Epithelial cell of esophagus (primary cell): ENCODE measurements around the gene THSD4.
"Not testable (repeated sequence)": the region's sequence is repeated elsewhere in the genome, so short reads cannot be mapped to it uniquely, and the experiment has no call there.

Experiments
- DNase-seq: peaks from one replicate; pipeline ENCODE4 v3.0.0; 2010; ENCODE audit warnings: low read depth
- H3K4me3 ChIP-seq: 2 replicates; pipeline ENCODE4 v1.5.1; 2011; ENCODE audit warnings: mild to moderate bottlenecking, low read length, control low read depth
- TF ChIP-seq, protein P1 (sequence below): IDR thresholded peaks from 2 replicates; pipeline ENCODE4 v1.5.1; 2011; ENCODE audit warnings: low read depth, mild to moderate bottlenecking, low read length, control low read depth, inconsistent platforms; ENCODE audit not compliant: insufficient read depth; ENCODE audit errors: missing control alignments

Gene THSD4

DNA sequence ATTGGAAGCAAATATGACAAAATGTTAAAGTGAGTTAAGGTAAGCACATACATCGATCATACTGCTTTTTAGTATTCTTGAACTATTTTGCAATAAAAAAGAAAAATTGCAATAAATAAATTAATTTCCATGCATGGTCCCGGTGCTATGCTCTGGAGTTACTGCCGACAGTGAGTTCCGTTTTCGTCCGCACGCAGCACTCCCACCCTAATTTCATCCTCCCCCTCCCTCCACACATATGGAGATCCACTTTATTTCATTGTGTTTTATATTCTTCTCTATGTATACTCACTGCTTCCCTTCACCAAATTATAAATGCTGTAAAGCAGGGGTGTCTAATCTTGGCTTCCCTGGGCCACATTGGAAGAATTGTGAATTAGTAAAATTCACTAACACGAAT, 247.3 kb downstream of the THSD4 start:
- TF ChIP-seq, protein P1, sequence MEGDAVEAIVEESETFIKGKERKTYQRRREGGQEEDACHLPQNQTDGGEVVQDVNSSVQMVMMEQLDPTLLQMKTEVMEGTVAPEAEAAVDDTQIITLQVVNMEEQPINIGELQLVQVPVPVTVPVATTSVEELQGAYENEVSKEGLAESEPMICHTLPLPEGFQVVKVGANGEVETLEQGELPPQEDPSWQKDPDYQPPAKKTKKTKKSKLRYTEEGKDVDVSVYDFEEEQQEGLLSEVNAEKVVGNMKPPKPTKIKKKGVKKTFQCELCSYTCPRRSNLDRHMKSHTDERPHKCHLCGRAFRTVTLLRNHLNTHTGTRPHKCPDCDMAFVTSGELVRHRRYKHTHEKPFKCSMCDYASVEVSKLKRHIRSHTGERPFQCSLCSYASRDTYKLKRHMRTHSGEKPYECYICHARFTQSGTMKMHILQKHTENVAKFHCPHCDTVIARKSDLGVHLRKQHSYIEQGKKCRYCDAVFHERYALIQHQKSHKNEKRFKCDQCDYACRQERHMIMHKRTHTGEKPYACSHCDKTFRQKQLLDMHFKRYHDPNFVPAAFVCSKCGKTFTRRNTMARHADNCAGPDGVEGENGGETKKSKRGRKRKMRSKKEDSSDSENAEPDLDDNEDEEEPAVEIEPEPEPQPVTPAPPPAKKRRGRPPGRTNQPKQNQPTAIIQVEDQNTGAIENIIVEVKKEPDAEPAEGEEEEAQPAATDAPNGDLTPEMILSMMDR: no peak
- no peak for DNase-seq
- no peak overlapping the region for H3K4me3 ChIP-seq

DNA sequence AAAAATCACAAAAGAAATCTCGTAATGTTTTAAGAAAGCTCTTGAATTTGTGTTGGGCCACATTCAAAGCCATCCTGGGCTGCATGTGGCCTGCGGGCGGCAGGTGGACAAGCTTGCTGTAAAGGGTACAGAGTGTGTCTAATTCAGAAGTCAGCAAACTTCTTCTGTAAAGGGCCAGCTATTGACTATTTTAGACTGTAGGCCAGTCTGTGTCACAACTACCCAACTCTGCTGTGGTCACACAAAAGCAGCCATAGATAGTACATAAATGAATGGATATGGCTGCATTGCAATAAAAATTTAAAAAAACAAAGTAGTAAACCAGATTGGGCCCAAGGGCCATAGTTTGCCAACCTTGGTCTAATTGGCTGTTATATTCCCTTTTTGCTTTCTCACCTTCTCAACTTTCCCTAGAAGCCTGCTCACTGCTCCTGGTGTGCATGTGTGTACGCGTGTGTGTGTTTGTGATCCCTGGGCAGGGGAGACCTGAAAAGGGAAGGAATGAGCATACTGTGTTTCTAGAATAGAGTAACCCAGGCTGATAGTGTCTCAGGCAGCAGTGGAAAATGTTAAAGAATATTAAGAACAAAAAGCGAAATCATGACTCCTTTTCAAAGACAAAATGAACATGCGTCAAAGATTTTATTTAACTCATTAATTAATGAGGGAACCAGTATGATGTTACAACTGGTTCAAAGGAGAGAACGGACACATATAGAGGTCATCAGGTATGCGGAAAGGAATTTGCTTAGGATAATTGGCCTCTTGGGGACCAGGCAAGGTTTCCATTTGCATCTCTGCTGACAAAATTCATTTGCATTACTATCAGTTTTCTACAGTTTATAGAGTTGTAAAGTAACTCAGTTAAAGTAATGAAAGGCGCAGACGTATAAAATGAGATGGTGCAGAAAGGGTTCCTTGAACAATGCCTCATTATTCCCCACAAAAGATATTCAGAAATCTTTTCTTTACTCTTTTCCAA, 248.0 kb downstream of the THSD4 start:
- no peak for DNase-seq
- TF ChIP-seq, protein P1: no peak
- H3K4me3 ChIP-seq: no peak overlapping the region

DNA sequence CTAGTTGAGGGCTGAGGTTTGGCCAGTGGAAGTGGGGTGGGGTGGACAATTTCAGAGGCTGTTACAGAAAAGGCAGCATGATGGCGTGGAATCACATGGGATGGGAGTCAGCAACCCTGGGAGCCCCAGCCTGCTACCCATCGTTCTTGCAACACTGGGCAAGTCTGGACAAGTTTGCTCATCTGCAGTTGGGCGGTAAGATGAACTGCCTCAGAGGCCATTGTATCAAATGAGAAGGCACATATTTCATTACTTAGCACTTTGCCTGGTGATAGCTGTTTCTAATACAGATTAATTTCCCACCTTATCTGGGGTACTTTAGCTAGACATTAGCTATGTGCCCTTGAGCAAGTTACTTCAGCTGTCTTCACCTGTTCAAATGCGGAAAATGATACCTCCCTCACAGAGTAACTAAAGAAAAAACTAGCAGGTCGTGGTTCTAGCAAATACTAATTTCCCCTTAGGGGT, 248.9 kb downstream of the THSD4 start:
- TF ChIP-seq, protein P1: no peak
- H3K4me3 ChIP-seq: no peak overlapping the region
- peak; percentile 97 for DNase-seq

DNA sequence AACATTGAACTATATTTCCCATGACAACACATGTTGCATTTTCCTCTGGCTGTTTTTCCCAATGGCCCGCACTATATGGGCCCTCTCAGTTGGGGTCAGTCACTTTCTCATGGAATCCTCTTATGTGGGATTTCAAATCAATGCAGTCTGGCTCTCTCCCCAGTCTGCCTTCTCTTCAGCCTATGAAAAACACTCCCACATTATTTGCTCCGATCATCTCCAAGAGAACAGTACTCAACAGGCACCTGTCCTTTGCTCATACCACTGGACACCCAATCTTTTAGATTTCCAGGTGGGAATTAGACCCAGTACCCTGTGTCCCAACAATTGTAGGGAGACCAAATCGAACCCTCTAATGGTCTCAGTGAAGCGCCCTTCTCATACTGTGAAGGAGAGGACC, 251.3 kb downstream of the THSD4 start:
- H3K4me3 ChIP-seq: no peak overlapping the region
- TF ChIP-seq, protein P1: no peak
- no peak for DNase-seq

DNA sequence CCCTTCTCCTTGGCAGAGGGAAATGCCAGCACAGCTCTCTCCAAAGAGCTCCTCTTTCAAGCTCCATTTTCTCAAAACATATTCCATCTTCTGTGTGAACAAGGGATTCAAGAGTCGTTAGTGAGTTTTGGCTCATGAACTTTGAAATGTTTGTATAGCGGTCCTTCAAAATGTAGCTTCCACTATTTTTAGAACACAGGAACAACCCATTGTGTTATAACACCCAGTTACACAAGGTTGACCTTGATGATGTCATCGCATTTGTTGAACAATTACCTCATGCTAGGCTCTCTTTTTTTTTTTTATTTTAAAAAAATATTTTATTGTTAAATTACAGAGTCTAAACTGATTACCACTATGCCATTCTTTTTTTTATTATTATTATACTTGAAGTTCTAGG, 251.7 kb downstream of the THSD4 start:
- no peak overlapping the region for H3K4me3 ChIP-seq
- no peak for DNase-seq
- TF ChIP-seq, protein P1: no peak

DNA sequence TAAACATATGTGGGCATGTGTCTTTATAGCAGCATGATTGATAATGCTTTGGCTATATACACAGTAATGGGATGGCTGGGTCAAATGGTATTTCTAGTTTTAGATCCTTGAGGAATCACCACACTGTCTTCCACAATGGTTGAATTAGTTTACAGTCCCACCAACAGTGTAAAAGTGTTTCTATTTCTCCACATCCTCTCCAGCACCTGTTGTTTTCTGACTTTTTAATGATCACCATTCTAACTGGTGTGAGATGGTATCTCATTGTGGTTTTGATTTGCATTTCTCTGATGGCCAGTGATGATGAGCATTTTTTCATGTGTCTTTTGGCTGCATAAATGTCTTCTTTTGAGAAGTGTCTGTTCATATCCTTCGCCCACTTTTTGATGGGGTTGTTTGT, 252.5 kb downstream of the THSD4 start:
- H3K4me3 ChIP-seq, DNase-seq: not testable (repeated sequence)

DNA sequence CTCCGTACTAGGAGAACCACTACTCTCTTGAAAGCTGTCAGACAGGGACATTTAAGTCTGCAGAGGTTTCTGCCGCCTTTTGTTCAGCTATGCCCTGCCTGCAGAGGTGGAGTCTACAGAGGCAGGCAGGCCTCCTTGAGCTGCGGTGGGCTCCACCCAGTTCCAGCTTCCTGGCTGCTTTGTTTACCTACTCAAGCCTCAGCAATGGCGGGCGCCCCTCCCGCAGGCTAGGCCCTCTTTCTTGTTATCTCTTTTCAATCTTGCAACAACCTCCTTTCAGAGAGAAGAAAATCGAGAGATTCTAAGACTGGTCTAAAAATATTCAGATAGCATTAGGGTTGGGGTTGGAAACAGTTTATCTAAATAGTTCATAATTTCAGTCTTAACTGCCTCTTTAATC, 257.5 kb downstream of the THSD4 start:
- not testable (repeated sequence) for H3K4me3 ChIP-seq, DNase-seq

DNA sequence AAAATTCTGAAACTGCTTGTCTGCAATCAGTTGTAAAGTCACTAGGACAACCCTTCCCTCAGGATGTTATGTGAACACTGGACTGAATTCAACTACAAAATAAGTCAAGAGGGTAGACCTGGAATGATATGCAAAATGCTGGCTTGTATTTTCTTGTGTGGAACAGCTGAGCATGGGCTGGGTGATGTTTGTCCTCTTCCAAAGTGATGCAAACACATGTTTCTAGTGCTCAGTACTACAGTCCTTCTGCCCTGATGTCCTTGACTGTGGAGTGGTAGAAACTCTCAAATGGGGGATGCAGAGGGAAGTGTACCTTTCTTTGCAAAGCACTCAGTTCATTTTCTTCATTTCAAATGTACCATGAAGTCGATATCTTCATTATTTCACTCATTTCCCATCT, 258.6 kb downstream of the THSD4 start:
- no peak for DNase-seq
- H3K4me3 ChIP-seq: no peak overlapping the region
- TF ChIP-seq, protein P1: no peak
